Liver (tissue), 9 donors: ENCODE results near the gene FBXL13. TPM values are rescaled to one million over a fixed set of nuclear protein-coding genes. Genes with fewer than 3 reads are reported as not detected.
"Not testable (repeated sequence)": the region's sequence is repeated elsewhere in the genome, so short reads cannot be mapped to it uniquely, and the experiment has no call there.

Experiments
- DNase-seq: peaks from one replicate; pipeline ENCODE4 v3.0.0-alpha.2; 2017; ENCODE audit warnings: low spot score
- H3K27ac ChIP-seq, 2 donors: one replicate each; pipeline ENCODE4 v1.7.0; 2013; ENCODE audit warnings: inconsistent platforms in 2 of 2, low read length in 2 of 2, control low read depth in 1 of 2, low read depth in 1 of 2, mild to moderate bottlenecking in 1 of 2
- H3K27me3 ChIP-seq, 4 donors: one replicate each; pipeline versions ENCODE4 v1.6.1 to v1.7.0; 2013; ENCODE audit warnings: low read length in 3 of 4, inconsistent platforms in 1 of 4, mild to moderate bottlenecking in 1 of 4, moderate library complexity in 1 of 4; ENCODE audit not compliant: control insufficient read depth in 4 of 4, insufficient read depth in 4 of 4
- H3K36me3 ChIP-seq, 4 donors: one replicate each; pipeline versions ENCODE4 v1.6.1 to v1.7.0; 2013; ENCODE audit warnings: low read length in 3 of 4, mild to moderate bottlenecking in 3 of 4, low read depth in 1 of 4, moderate library complexity in 1 of 4; ENCODE audit not compliant: control insufficient read depth in 4 of 4, insufficient read depth in 3 of 4
- H3K4me1 ChIP-seq, 4 donors: one replicate each; pipeline versions ENCODE4 v1.6.1 to v1.7.0; 2013; ENCODE audit warnings: low read length in 3 of 4, mild to moderate bottlenecking in 3 of 4, moderate library complexity in 1 of 4; ENCODE audit not compliant: control insufficient read depth in 4 of 4, insufficient read depth in 4 of 4
- H3K4me3 ChIP-seq, 3 donors: one replicate each; pipeline versions ENCODE4 v1.6.1 to v1.7.0; 2013; ENCODE audit warnings: low read length in 3 of 3, control low read depth in 1 of 3, low read depth in 1 of 3, mild to moderate bottlenecking in 1 of 3
- H3K9ac ChIP-seq, 2 donors: one replicate each; pipeline ENCODE4 v1.7.0; 2013; ENCODE audit warnings: low read length in 2 of 2, mild to moderate bottlenecking in 2 of 2, moderate library complexity in 2 of 2, control low read depth in 1 of 2, low read depth in 1 of 2
- H3K9me3 ChIP-seq, 4 donors: one replicate each; pipeline versions ENCODE4 v1.6.1 to v1.7.0; 2013; ENCODE audit warnings: low read length in 3 of 4; ENCODE audit not compliant: control insufficient read depth in 4 of 4
- CTCF ChIP-seq: fragments of 150-350 bp; IDR thresholded peaks from 2 replicates; pipeline ENCODE4 v1.5.1; 2017; ENCODE audit warnings: improper control_type of control experiment, low read depth, low read length; ENCODE audit not compliant: missing input control
- FOXA1 ChIP-seq: IDR thresholded peaks from 2 replicates; pipeline ENCODE4 v1.6.1; 2016; ENCODE audit warnings: antibody characterized with exemption
- FOXA2 ChIP-seq: IDR thresholded peaks from 2 replicates; pipeline ENCODE4 v1.6.1; 2016; ENCODE audit warnings: antibody characterized with exemption
- GABPA ChIP-seq, 2 donors: IDR thresholded peaks in 1 of 2; conservative IDR thresholded peaks in 1 of 2; 2 replicates each; pipeline ENCODE4 v1.6.1; 2016; ENCODE audit warnings: antibody characterized with exemption in 2 of 2, mild to moderate bottlenecking in 1 of 2, moderate library complexity in 1 of 2
- HNF4A ChIP-seq, 2 donors: conservative IDR thresholded peaks; 2 replicates each; pipeline ENCODE4 v1.6.1; 2016; ENCODE audit warnings: antibody characterized with exemption in 2 of 2, mild to moderate bottlenecking in 2 of 2
- JUND ChIP-seq, 2 donors: IDR thresholded peaks; 2 replicates each; pipeline ENCODE4 v1.6.1; 2016; ENCODE audit warnings: antibody characterized with exemption in 2 of 2
- RAD21 ChIP-seq, 2 donors: IDR thresholded peaks; 2 replicates each; pipeline ENCODE4 v1.6.1; 2016; ENCODE audit warnings: antibody characterized with exemption in 2 of 2, mild to moderate bottlenecking in 2 of 2
- REST ChIP-seq: IDR thresholded peaks from 2 replicates; pipeline ENCODE4 v1.6.1; 2016; ENCODE audit warnings: antibody characterized with exemption, mild to moderate bottlenecking
- RXRA ChIP-seq, 2 donors: IDR thresholded peaks; 2 replicates each; pipeline ENCODE4 v1.6.1; 2017 to 2018; ENCODE audit warnings: antibody characterized with exemption in 2 of 2, mild to moderate bottlenecking in 1 of 2
- SP1 ChIP-seq: IDR thresholded peaks from 2 replicates; pipeline ENCODE4 v1.6.1; 2018; ENCODE audit warnings: antibody characterized with exemption, mild to moderate bottlenecking
- TAF1 ChIP-seq: conservative IDR thresholded peaks from 2 replicates; pipeline ENCODE4 v1.6.1; 2016; ENCODE audit warnings: antibody characterized with exemption, mild to moderate bottlenecking
- YY1 ChIP-seq: IDR thresholded peaks from 2 replicates; pipeline ENCODE4 v1.6.1; 2016; ENCODE audit warnings: antibody characterized with exemption, mild to moderate bottlenecking
- ZBTB33 ChIP-seq: IDR thresholded peaks from 2 replicates; pipeline ENCODE4 v1.6.1; 2016; ENCODE audit warnings: antibody characterized with exemption
- WGBS: extraction: QIAGEN DNeasy Blood & Tissue Kit; methylation state at CpG from one replicate; pipeline ENCODE4 v1.1.7; 2013; 5-methylcytosine and 5-hydroxymethylcytosine counted together
- polyA plus RNA-seq, 2 donors: library from polyadenylated mRNA; stranded (reverse) in 1 of 2; unstranded in 1 of 2; fragments of 200-250 nt in 1 of 2; fragments of >200 nt in 1 of 2; fragmentation: Nextera tagmentation in 1 of 2; extraction: Ambion mirVana in 1 of 2; gene quantifications; one replicate each; pipeline versions ENCODE4 v1.2.1 to v1.2.3, GENCODE V29; 2013 to 2015
- total RNA-seq, 2 donors: library from RNA; depleted of rRNA; stranded (reverse); fragments of >200 nt; gene quantifications; one replicate each; pipeline ENCODE4 v1.2.3, GENCODE V29; 2014
- donor health status: healthy.
- donor health status: healthy.
- donor health status: healthy.
- donor health status: healthy.
- donor health status: healthy.

Gene FBXL13
- total and polyA plus RNA-seq, 4 donors, result 0.03 to 0.75 (median 0.70) TPM; not detected in 1

- peaks cover 1 to 16% (median 12%) of the 10 kb centered on the region in 4 donors for H3K36me3 ChIP-seq
- H3K4me3 ChIP-seq, result no peak overlapping the region
- WGBS, result 46% methylated on average over 3 of the region's 3 CpGs
- no peak overlapping the region for H3K9ac ChIP-seq
- no peaks in the 10 kb centered on the region for H3K9me3 ChIP-seq
- no peak for DNase-seq
- TF ChIP-seq GABPA (IDR thresholded peaks at IDR 0.05 in 1 of 2, conservative IDR thresholded peaks at IDR 0.05 in 1 of 2) (no peak), JUND (IDR thresholded peaks at IDR 0.05) (no peak), CTCF (peak; percentile 9), FOXA1 (no peak), FOXA2 (no peak), REST (no peak), TAF1 (no peak), RAD21 (IDR thresholded peaks at IDR 0.05) (peak; percentile 53 to 63), SP1 (no peak), ZBTB33 (no peak), YY1 (no peak), RXRA (IDR thresholded peaks at IDR 0.05) (no peak)
- H3K27me3 ChIP-seq, result no peaks in the 10 kb centered on the region
- no peaks in the 10 kb centered on the region for H3K4me1 ChIP-seq
- no peak overlapping the region for H3K27ac ChIP-seq
These were observed 19.5 kb upstream of the FBXL13 start for GRCh38 chr7:103094102-103094501.

- Histone ChIP-seq H3K27me3 (no peaks in the 10 kb centered on the region), H3K4me3 (no peak overlapping the region), H3K36me3 (peaks cover 1 to 21% (median 12%) of the 10 kb centered on the region in 4 donors), H3K27ac (no peak overlapping the region), H3K9me3 (no peaks in the 10 kb centered on the region), H3K4me1 (peaks cover 0 to 1% (median 0%) of the 10 kb centered on the region in 4 donors), H3K9ac (no peak overlapping the region)
- no peak for TF ChIP-seq HNF4A (conservative IDR thresholded peaks at IDR 0.05)
- DNase-seq, result no peak
- WGBS, result 30% methylated on average over 1 of the region's 1 CpG
These were observed 18.8 kb upstream of the FBXL13 start for GRCh38 chr7:103093429-103093828.

GRCh38 chr7:103092321-103092720 lies 17.7 kb upstream of the FBXL13 start:
- peaks cover 0 to 22% (median 11%) of the 10 kb centered on the region in 4 donors for H3K36me3 ChIP-seq
- not testable (repeated sequence) for H3K9me3 ChIP-seq, H3K27me3 ChIP-seq, H3K4me1 ChIP-seq, H3K27ac ChIP-seq, DNase-seq, H3K4me3 ChIP-seq, H3K9ac ChIP-seq
- 70% methylated on average over 4 of the region's 4 CpGs for WGBS
